ENCODE measurements around the gene SLC9A7. TPM values are rescaled to one million over a fixed set of nuclear protein-coding genes. Genes with fewer than 3 reads are reported as not detected.
A peak's percentile ranks its signal among the peaks of the same experiment; 100 is the strongest.

SLC9A7 gene
- total RNA-seq, 1 experiment from 2014 or later: 74.3 TPM

- Histone ChIP-seq H2AFZ (ENCODE audit: low read length) (no peak overlapping the region), H3K27me3 (ENCODE audit: low read length) (no peaks in the 10 kb centered on the region), H3K36me3 (ENCODE audit: low read depth, low read length) (no peaks in the 10 kb centered on the region), H3K9ac (ENCODE audit: low read length) (no peak overlapping the region), H3K79me2 (ENCODE audit: low read length) (no peaks in the 10 kb centered on the region), H3K9me3 (ENCODE audit: low read length) (no peaks in the 10 kb centered on the region), H3K4me1 (ENCODE audit: insufficient read depth, low read length) (no peaks in the 10 kb centered on the region), H3K27ac (ENCODE audit: low read length) (no peak overlapping the region), H3F3A (ENCODE audit: low read length, unreplicated experiment) (no peaks in the 10 kb centered on the region), H3K9me2 (replicated peaks; ENCODE audit: low read length) (no peaks in the 10 kb centered on the region), H4K20me1 (ENCODE audit: low read length) (no peaks in the 10 kb centered on the region), H3K4me3 (ENCODE audit: low read length) (no peak overlapping the region), H3K4me2 (ENCODE audit: low read length) (no peak overlapping the region)
- POLR2A ChIA-PET (ENCODE audit: unreplicated experiment): no interaction called here
- CTCF ChIA-PET: no interaction called here
- peak; percentile 62 for TF ChIP-seq CTCF (conservative IDR thresholded peaks at IDR 0.05; ENCODE audit: low read depth, low read length)
- no peak for TF ChIP-seq EZH2 (IDR thresholded peaks at IDR 0.05; ENCODE audit: low read length, unreplicated experiment)
- DNase-seq: peak; percentile 46
- intact Hi-C loops (cut with micrococcal nuclease): loop anchor here (2.0 kb wide), 1 partner anchor 290 kb away; no protein-coding TSS in a partner anchor
- peak; percentile 64 for ATAC-seq
- no TSS peak for BruUV-seq (replicated peaks)
These were observed 44.2 kb upstream of the SLC9A7 start for GRCh38 chrX:46803140-46803539.

GRCh38 chrX:46796574-46797191, 37.8 kb upstream of the SLC9A7 start:
- POLR2A ChIA-PET (ENCODE audit: unreplicated experiment): no interaction called here
- Histone ChIP-seq H3K36me3 (ENCODE audit: low read depth, low read length) (no peaks in the 10 kb centered on the region), H3K27me3 (ENCODE audit: low read length) (no peaks in the 10 kb centered on the region), H3K9me3 (ENCODE audit: low read length) (no peaks in the 10 kb centered on the region), H4K20me1 (ENCODE audit: low read length) (no peaks in the 10 kb centered on the region), H3F3A (ENCODE audit: low read length, unreplicated experiment) (peaks cover 8% of the 10 kb centered on the region), H3K27ac (ENCODE audit: low read length) (no peak overlapping the region), H3K9me2 (replicated peaks; ENCODE audit: low read length) (no peaks in the 10 kb centered on the region), H2AFZ (ENCODE audit: low read length) (no peak overlapping the region), H3K4me1 (ENCODE audit: insufficient read depth, low read length) (peaks cover 29% of the 10 kb centered on the region), H3K9ac (ENCODE audit: low read length) (no peak overlapping the region), H3K79me2 (ENCODE audit: low read length) (no peaks in the 10 kb centered on the region), H3K4me3 (ENCODE audit: low read length) (no peak overlapping the region), H3K4me2 (ENCODE audit: low read length) (no peak overlapping the region)
- CTCF ChIA-PET: interaction anchor here (0.6 to 1.2 kb wide), 4 partner anchors 27 to 641 kb away, joined by 3 to 9 read pairs (median 4); partner anchors contain the start of gene SLC9A7
- intact Hi-C loops (cut with micrococcal nuclease): loop anchor here (1.0 kb wide), 2 partner anchors 37 to 241 kb away; partner anchors contain the start of gene SLC9A7
- ATAC-seq: peak; percentile 42
- no TSS peak for BruUV-seq (replicated peaks)
- TF ChIP-seq CTCF (conservative IDR thresholded peaks at IDR 0.05; ENCODE audit: low read depth, low read length) (peak; percentile 88), EZH2 (IDR thresholded peaks at IDR 0.05; ENCODE audit: low read length, unreplicated experiment) (no peak), EZH2phosphoT487 (IDR thresholded peaks at IDR 0.05; ENCODE audit: borderline replicate concordance, low read length) (no peak)
- DNase-seq: peak; percentile 86

All from PC-3 (cell line).